WTC11 (cell line): ENCODE data around the gene TH. TPM values are rescaled to one million over a fixed set of nuclear protein-coding genes. Genes with fewer than 3 reads are reported as not detected.

Experiments
- ATAC-seq: fragments of 200-7000 bp; cut with Tn5 transposase; 2 replicates; pipeline ENCODE4 v1.10.0; 2021; ENCODE audit warnings: mild to moderate bottlenecking, moderate library complexity
- CTCF ChIA-PET: fragments of 300-600 bp; sonication (Branson Sonifier 250); formaldehyde crosslinking; loops from one replicate; lab custom pipeline; 2021; ENCODE audit warnings: antibody characterized with exemption; lab: Charles Lee
- POLR2A ChIA-PET: fragments of 350-600 bp; sonication (Branson Sonifier 250); formaldehyde crosslinking; loops from one replicate; lab custom pipeline; 2021; ENCODE audit warnings: antibody characterized with exemption; lab: Charles Lee
- DNase-seq: peaks from one replicate; pipeline ENCODE4 v3.0.0; 2021; ENCODE audit warnings: low spot score
- H3K27ac Mint-ChIP-seq: 2 replicates; pipeline ENCODE4 v1.8.0; 2021; ENCODE audit warnings: mixed read lengths
- H3K27me3 Mint-ChIP-seq: 2 replicates; pipeline ENCODE4 v1.8.0; 2021; ENCODE audit warnings: low read depth, mild to moderate bottlenecking, moderate library complexity, mixed read lengths
- H3K36me3 Mint-ChIP-seq: 2 replicates; pipeline ENCODE4 v1.8.0; 2021; ENCODE audit warnings: mixed read lengths
- H3K4me1 Mint-ChIP-seq: 2 replicates; pipeline ENCODE4 v1.8.0; 2022; ENCODE audit warnings: mixed read lengths
- H3K4me3 Mint-ChIP-seq: 2 replicates; pipeline ENCODE4 v1.8.0; 2021; ENCODE audit warnings: mild to moderate bottlenecking, moderate library complexity, mixed read lengths
- H3K9me3 Mint-ChIP-seq: 2 replicates; pipeline ENCODE4 v1.8.0; 2021; ENCODE audit warnings: mixed read lengths
- ATF2 ChIP-seq: sonication (generic); formaldehyde crosslinking; IDR thresholded peaks from 2 replicates; pipeline ENCODE4 v1.8.1; 2022; ENCODE audit warnings: low read depth, missing genetic modification reagents, borderline replicate concordance
- ELF4 ChIP-seq: sonication (generic); formaldehyde crosslinking; IDR thresholded peaks from 2 replicates; pipeline ENCODE4 v1.8.1; 2022; ENCODE audit warnings: low read depth, mild to moderate bottlenecking, moderate library complexity, missing genetic modification reagents
- FOXP4 ChIP-seq: sonication (generic); formaldehyde crosslinking; IDR thresholded peaks from 2 replicates; pipeline ENCODE4 v1.8.0; 2022; ENCODE audit warnings: mild to moderate bottlenecking, missing genetic modification reagents
- JUN ChIP-seq: sonication (generic); formaldehyde crosslinking; IDR thresholded peaks from 2 replicates; pipeline ENCODE4 v1.8.0; 2023; ENCODE audit warnings: mild to moderate bottlenecking, missing genetic modification reagents
- KAT7 ChIP-seq: sonication (generic); formaldehyde crosslinking; IDR thresholded peaks from 2 replicates; pipeline ENCODE4 v1.8.1; 2023; ENCODE audit warnings: missing genetic modification reagents, mild to moderate bottlenecking, borderline replicate concordance
- SMAD3 ChIP-seq: sonication (generic); formaldehyde crosslinking; IDR thresholded peaks from 2 replicates; pipeline ENCODE4 v1.8.0; 2022; ENCODE audit warnings: missing genetic modification reagents, mild to moderate bottlenecking, borderline replicate concordance
- TEAD1 ChIP-seq: sonication (generic); formaldehyde crosslinking; IDR thresholded peaks from 2 replicates; pipeline ENCODE4 v1.8.0; 2022; ENCODE audit warnings: mild to moderate bottlenecking, missing genetic modification reagents
- ZNF281 ChIP-seq: sonication (generic); formaldehyde crosslinking; IDR thresholded peaks from 2 replicates; pipeline ENCODE4 v1.8.0; 2023; ENCODE audit warnings: mild to moderate bottlenecking, missing genetic modification reagents
- total RNA-seq: library from RNA; stranded (reverse); gene quantifications from 3 replicates; pipeline ENCODE4 v1.2.3, GENCODE V29; 2021
- TF ChIP-seq, protein P1 (sequence below): sonication (generic); formaldehyde crosslinking; IDR thresholded peaks from 2 replicates; pipeline ENCODE4 v1.8.1; 2023; ENCODE audit warnings: mild to moderate bottlenecking, missing genetic modification reagents
- TF ChIP-seq, protein P2 (sequence below): fragments of 250-450 bp; sonication (Bioruptor Pico); IDR thresholded peaks from 2 replicates; pipeline ENCODE4 v1.8.0; 2021; ENCODE audit warnings: mild to moderate bottlenecking

TH gene
- total RNA-seq, 1 experiment from 2014 or later: not detected

DNA sequence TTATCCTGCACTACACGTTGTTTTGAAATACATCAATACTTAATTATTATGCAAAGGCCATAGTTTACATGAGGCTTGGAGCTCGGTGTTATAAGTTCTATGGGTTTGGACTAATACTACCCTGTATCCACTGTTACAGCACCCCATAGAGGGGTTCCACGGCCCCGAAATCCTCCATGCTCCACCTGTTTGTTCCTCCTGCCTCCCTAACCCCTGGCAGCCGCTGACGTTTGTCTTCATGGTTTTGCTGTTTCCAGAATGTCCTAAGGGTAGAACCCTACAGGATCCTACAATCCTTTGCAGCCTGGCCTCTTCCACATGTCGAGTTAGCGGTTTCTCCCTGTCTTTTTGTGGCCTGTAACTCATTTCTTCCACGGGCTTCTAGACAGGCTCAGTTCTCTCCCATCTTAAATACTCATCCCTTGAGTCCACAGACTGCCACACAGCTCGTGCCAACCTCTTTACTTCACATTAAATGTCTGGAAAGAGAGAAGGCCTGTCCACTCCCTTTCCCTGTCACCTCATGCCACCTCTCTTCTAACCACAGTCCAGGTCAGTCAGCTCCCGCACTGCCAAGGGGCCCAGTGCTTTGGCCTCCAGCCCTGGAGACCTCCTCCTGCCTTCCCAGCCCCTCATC is 42.4 kb upstream of the TH start:
- Mint-ChIP-seq H3K4me1 (peaks cover 22% of the 10 kb centered on the region), H3K27ac (no peak overlapping the region), H3K4me3 (no peak overlapping the region), H3K9me3 (no peaks in the 10 kb centered on the region), H3K27me3 (peaks cover 36% of the 10 kb centered on the region), H3K36me3 (no peaks in the 10 kb centered on the region)
- peak; percentile 15; the same call in 1 of the 2 replicates for ATAC-seq
- ChIA-PET CTCF (interaction anchor here (1.4 kb wide), 1 partner anchor 91 kb away, joined by 5 read pairs; no protein-coding TSS in a partner anchor), POLR2A (no interaction called here)
- no peak for DNase-seq
- TF ChIP-seq ATF2 (CRISPR knock-in tag): no peak
- TF ChIP-seq KAT7: no peak
- no peak for TF ChIP-seq TEAD1

DNA sequence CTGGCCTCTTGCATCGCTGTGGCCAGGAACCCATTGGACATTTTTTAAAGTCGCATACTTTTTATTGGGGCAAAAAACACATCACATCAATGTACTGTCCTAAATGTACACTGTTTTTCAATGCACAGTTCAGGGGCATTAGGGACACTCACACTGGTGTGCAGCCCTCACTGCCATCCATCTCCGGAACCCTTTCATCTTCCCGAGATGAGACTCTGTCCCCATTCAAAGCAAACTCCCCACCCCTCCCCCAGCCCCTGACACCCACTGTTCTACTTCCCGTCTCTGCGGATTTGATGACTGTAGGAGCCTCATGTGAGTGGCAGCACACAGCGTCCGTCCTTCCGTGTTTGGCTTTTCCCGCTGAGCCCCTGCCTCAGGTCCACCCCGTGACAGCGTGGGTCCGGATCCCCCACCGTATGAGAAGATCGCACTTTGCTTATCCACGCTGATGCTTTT is 41.8 kb upstream of the TH start:
- peak; percentile 22 for DNase-seq
- Mint-ChIP-seq H3K4me3 (peak overlapping the region; percentile 29; the same call in 1 of the 2 replicates), H3K36me3 (no peaks in the 10 kb centered on the region), H3K9me3 (no peaks in the 10 kb centered on the region), H3K27me3 (peaks cover 30% of the 10 kb centered on the region), H3K4me1 (peaks cover 22% of the 10 kb centered on the region), H3K27ac (no peak overlapping the region)
- ATAC-seq: peak; percentile 27
- POLR2A ChIA-PET: no interaction called here
- peak; percentile 51; the same call in 1 of the 2 replicates for TF ChIP-seq ZNF281 (CRISPR knock-in tag)
- TF ChIP-seq FOXP4 (CRISPR knock-in tag): 0 out of 2 replicates have a peak, but pooled peaks have one; percentile 58
- TF ChIP-seq JUN: no peak
- no peak for TF ChIP-seq SMAD3
- TF ChIP-seq, protein P1, sequence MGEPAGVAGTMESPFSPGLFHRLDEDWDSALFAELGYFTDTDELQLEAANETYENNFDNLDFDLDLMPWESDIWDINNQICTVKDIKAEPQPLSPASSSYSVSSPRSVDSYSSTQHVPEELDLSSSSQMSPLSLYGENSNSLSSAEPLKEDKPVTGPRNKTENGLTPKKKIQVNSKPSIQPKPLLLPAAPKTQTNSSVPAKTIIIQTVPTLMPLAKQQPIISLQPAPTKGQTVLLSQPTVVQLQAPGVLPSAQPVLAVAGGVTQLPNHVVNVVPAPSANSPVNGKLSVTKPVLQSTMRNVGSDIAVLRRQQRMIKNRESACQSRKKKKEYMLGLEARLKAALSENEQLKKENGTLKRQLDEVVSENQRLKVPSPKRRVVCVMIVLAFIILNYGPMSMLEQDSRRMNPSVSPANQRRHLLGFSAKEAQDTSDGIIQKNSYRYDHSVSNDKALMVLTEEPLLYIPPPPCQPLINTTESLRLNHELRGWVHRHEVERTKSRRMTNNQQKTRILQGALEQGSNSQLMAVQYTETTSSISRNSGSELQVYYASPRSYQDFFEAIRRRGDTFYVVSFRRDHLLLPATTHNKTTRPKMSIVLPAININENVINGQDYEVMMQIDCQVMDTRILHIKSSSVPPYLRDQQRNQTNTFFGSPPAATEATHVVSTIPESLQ (CRISPR knock-in tag): no peak
- TF ChIP-seq ELF4 (CRISPR knock-in tag): no peak
- TF ChIP-seq, protein P2, sequence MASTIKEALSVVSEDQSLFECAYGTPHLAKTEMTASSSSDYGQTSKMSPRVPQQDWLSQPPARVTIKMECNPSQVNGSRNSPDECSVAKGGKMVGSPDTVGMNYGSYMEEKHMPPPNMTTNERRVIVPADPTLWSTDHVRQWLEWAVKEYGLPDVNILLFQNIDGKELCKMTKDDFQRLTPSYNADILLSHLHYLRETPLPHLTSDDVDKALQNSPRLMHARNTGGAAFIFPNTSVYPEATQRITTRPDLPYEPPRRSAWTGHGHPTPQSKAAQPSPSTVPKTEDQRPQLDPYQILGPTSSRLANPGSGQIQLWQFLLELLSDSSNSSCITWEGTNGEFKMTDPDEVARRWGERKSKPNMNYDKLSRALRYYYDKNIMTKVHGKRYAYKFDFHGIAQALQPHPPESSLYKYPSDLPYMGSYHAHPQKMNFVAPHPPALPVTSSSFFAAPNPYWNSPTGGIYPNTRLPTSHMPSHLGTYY (CRISPR knock-in tag): no peak
- TF ChIP-seq, all 79 proteins: peak for 2
- CTCF ChIA-PET: interaction anchor here (1.4 kb wide), 2 partner anchors 27 to 92 kb away, joined by 3 to 5 read pairs; no protein-coding TSS in a partner anchor
